ENCODE measurements around the gene PPARGC1A.

GRCh38 chr4:23878246-23878891, 11.5 kb downstream of the PPARGC1A start:
- TF ChIP-seq CTCF (IDR thresholded peaks at IDR 0.05) (no peak), POLR2A (IDR thresholded peaks at IDR 0.05) (no peak)
